ENCODE data around the gene LCLAT1. TPM values are rescaled to one million over a fixed set of nuclear protein-coding genes. Genes with fewer than 3 reads are reported as not detected.
"Not testable (repeated sequence)": the region's sequence is repeated elsewhere in the genome, so short reads cannot be mapped to it uniquely, and the experiment has no call there.

Gene LCLAT1
- total RNA-seq, 1 donor from 2014 or later = 17.8 TPM

DNA sequence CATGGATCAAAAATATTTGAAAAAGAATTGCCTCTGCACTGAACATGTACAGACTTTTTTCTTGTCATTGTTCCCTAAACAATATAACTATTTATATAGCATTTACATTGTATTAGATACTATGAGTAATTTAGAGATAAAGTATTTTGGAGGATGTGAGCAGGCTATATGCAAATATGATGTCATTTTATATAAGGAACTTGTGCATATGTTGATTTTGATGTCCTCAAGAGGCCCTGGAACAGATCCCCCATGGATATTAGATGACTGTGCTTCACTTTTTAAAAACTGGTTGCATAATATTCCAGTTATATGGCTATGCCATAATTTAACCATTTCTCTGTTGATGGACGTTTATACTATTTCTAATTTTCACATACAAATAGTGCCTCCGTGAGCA, 16.5 kb downstream of the LCLAT1 start:
- no peaks in the 10 kb centered on the region for H3K27me3 Mint-ChIP-seq (ENCODE audit: low read depth)
- no peak overlapping the region for H3K27ac Mint-ChIP-seq (ENCODE audit: unreplicated experiment)
- H3K4me1 Mint-ChIP-seq (ENCODE audit: low read depth) = peaks cover 10% of the 10 kb centered on the region
- H3K36me3 Mint-ChIP-seq (ENCODE audit: low read depth) = peaks cover 3% of the 10 kb centered on the region
- DNase-seq (ENCODE audit: low spot score) = no peak
- TF ChIP-seq, protein P1, sequence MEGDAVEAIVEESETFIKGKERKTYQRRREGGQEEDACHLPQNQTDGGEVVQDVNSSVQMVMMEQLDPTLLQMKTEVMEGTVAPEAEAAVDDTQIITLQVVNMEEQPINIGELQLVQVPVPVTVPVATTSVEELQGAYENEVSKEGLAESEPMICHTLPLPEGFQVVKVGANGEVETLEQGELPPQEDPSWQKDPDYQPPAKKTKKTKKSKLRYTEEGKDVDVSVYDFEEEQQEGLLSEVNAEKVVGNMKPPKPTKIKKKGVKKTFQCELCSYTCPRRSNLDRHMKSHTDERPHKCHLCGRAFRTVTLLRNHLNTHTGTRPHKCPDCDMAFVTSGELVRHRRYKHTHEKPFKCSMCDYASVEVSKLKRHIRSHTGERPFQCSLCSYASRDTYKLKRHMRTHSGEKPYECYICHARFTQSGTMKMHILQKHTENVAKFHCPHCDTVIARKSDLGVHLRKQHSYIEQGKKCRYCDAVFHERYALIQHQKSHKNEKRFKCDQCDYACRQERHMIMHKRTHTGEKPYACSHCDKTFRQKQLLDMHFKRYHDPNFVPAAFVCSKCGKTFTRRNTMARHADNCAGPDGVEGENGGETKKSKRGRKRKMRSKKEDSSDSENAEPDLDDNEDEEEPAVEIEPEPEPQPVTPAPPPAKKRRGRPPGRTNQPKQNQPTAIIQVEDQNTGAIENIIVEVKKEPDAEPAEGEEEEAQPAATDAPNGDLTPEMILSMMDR (IDR thresholded peaks at IDR 0.05) = no peak
- H3K9me3 Mint-ChIP-seq (ENCODE audit: low read depth) = peaks cover 2% of the 10 kb centered on the region
- no peak overlapping the region for H3K4me3 Mint-ChIP-seq (ENCODE audit: unreplicated experiment)

DNA sequence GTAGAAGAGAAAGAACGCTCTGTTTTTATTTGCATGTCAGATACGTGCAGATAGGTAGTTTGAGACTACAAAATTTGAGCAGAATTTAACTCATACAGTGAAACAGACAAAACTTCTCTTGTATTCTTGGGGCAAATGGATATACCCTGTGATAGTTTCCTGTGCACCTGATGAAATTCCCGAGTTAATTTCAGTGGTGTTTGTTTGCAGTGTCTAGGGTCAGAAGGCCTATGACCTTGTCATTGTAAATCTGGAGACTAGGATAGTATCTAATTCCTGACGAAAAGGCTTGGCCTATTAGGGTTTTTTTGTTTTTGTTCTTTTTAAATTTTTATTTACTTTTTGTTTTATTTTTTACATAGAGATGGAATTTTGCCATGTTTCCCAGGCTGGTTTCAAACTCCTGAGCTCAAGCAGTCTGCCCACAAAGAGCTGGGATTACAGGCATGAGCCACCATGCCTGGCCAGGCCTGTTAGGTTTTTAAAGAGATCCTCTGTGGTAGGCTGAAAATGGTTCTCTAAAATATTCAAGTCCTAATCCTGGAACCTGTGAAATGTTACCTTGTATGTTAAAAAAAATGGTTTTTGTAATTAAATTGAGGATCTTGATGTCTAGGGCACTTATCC, 17.6 kb downstream of the LCLAT1 start:
- H3K9me3 Mint-ChIP-seq (ENCODE audit: low read depth) = peaks cover 7% of the 10 kb centered on the region
- no peak overlapping the region for H3K27ac Mint-ChIP-seq (ENCODE audit: unreplicated experiment)
- peaks cover 10% of the 10 kb centered on the region for H3K4me1 Mint-ChIP-seq (ENCODE audit: low read depth)
- H3K27me3 Mint-ChIP-seq (ENCODE audit: low read depth) = no peaks in the 10 kb centered on the region
- DNase-seq (ENCODE audit: low spot score) = no peak
- TF ChIP-seq, protein P1 (IDR thresholded peaks at IDR 0.05) = no peak
- peaks cover 3% of the 10 kb centered on the region for H3K36me3 Mint-ChIP-seq (ENCODE audit: low read depth)
- H3K4me3 Mint-ChIP-seq (ENCODE audit: unreplicated experiment) = no peak overlapping the region

DNA sequence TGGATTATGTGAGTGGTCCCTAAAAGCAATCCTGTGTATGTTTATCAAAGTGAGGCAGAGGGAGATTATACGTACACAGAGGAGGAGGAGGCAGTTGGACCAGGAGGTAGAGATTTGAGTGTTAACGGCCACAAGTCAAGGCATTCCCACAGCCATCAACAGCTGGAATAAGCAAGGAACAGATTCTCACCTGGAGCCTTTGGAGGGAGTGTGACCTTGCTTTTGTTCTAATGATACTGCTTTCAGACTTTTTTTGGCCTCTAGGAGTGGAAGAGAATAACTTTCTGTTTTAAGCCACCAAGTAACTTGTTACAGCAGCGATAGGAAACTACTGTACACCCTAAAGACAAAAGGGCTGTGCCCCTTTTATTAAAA, 18.1 kb downstream of the LCLAT1 start:
- Mint-ChIP-seq H3K4me3 (ENCODE audit: unreplicated experiment) (no peak overlapping the region), H3K9me3 (ENCODE audit: low read depth) (peaks cover 10% of the 10 kb centered on the region), H3K4me1 (ENCODE audit: low read depth) (peaks cover 13% of the 10 kb centered on the region), H3K27me3 (ENCODE audit: low read depth) (no peaks in the 10 kb centered on the region), H3K36me3 (ENCODE audit: low read depth) (peaks cover 3% of the 10 kb centered on the region), H3K27ac (ENCODE audit: unreplicated experiment) (no peak overlapping the region)
- DNase-seq (ENCODE audit: low spot score) = no peak
- TF ChIP-seq, protein P1 (IDR thresholded peaks at IDR 0.05) = no peak

DNA sequence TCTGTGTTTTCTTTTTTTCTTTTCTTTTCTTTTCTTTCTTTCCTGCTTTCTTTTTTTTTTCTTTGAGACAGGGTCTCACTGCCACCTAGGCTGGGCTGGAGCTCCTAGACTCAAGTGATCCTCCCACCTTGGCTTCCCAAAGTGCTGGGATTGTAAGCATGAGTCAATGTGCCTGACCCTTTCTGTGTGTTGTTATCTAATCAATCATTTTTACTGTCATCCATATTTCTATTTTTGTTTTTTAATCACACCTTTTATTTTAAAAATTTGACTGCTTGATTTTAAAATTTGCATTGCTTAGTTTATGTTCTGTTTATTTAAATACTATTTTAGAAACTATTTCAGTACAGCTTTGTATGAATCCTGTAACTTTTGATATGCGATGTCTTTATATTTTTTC, 19.2 kb downstream of the LCLAT1 start:
- Mint-ChIP-seq H3K4me3 (ENCODE audit: unreplicated experiment) (no peak overlapping the region), H3K4me1 (ENCODE audit: low read depth) (peaks cover 18% of the 10 kb centered on the region), H3K27me3 (ENCODE audit: low read depth) (no peaks in the 10 kb centered on the region)

DNA sequence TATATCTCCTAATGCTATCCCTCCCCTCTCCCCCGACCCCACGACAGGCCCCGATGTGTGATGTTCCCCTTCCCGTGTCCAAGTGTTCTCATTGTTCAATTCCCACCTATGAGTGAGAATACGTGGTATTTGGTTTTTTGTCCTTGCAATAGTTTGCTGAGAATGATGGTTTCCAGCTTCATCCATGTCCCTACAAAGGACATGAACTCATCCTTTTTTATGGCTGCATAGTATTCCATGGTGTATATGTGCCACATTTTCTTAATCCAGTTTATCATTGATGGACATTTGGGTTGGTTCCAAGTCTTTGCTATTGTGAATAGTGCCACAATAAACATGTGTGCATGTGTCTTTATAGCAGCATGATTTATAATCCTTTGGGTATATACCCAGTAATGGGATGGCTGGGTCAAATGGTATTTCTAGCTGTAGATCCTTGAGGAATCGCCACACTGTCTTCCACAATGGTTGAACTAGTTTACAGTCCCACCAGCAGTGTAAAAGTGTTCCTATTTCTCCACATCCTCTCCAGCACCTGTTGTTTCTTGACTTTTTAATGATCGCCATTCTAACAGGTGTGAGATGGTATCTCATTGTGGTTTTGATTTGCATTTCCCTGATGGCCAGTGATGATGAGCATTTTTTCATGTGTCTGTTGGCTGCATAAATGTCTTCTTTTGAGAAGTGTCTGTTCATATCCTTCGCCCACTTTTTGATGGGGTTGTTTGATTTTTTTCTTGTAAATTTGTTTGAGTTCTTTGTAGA, 20.2 kb downstream of the LCLAT1 start:
- not testable (repeated sequence) for DNase-seq (ENCODE audit: low spot score); H3K4me3 Mint-ChIP-seq (ENCODE audit: unreplicated experiment); H3K36me3 Mint-ChIP-seq (ENCODE audit: low read depth); H3K27ac Mint-ChIP-seq (ENCODE audit: unreplicated experiment); H3K27me3 Mint-ChIP-seq (ENCODE audit: low read depth)
- Mint-ChIP-seq H3K9me3 (ENCODE audit: low read depth) (peaks cover 15% of the 10 kb centered on the region), H3K4me1 (ENCODE audit: low read depth) (peaks cover 27% of the 10 kb centered on the region)

More for the DNA sequence above, 19.2 kb downstream of the LCLAT1 start:
- Mint-ChIP-seq H3K36me3 (ENCODE audit: low read depth) (peaks cover 3% of the 10 kb centered on the region), H3K27ac (ENCODE audit: unreplicated experiment) (no peak overlapping the region), H3K9me3 (ENCODE audit: low read depth) (peaks cover 15% of the 10 kb centered on the region)
- DNase-seq (ENCODE audit: low spot score) = no peak
- TF ChIP-seq, protein P1 (IDR thresholded peaks at IDR 0.05) = no peak
